T-helper 1 cell treated with Interleukin-12 subunit alpha and Interleukin-12 subunit beta and Interleukin-4 antibody, amounts not matched to agents 30 ng/mL and 1 ng/mL, for 36 hours (primary cell): Measurements from ENCODE around the gene CCDC74A. TPM values are rescaled to one million over a fixed set of nuclear protein-coding genes. Genes with fewer than 3 reads are reported as not detected.
"Not testable (repeated sequence)": the region's sequence is repeated elsewhere in the genome, so short reads cannot be mapped to it uniquely, and the experiment has no call there.

Experiments
- intact Hi-C: fragments of 100-400 bp; cut with micrococcal nuclease; formaldehyde crosslinking; loops from one replicate; pipeline ENCODE4 v1.15.1; 2024
- total RNA-seq: library from RNA; stranded (reverse); gene quantifications from 2 replicates; pipeline ENCODE4 v1.2.3, GENCODE V29; 2022

CCDC74A gene
- total RNA-seq, 1 donor from 2014 or later: 4.0 TPM

- intact Hi-C loops: not testable (repeated sequence)
These were observed 29.2 kb upstream of the CCDC74A start for GRCh38 chr2:131498321-131498973.

GRCh38 chr2:131503587-131503986 is 24.1 kb upstream of the CCDC74A start:
- intact Hi-C loops: not testable (repeated sequence)

- intact Hi-C loops: loop anchor here (1.0 kb wide), 1 partner anchor 12 kb away; the partner anchor contains the start of gene MZT2A
These were observed 23.5 kb upstream of the CCDC74A start for GRCh38 chr2:131504082-131504750.

- intact Hi-C loops: no loop called here
These were observed 18.1 kb upstream of the CCDC74A start for GRCh38 chr2:131509615-131510014.

GRCh38 chr2:131511291-131511968 is 16.3 kb upstream of the CCDC74A start:
- intact Hi-C loops: not testable (repeated sequence)

- intact Hi-C loops: not testable (repeated sequence)
These were observed 15.5 kb upstream of the CCDC74A start for GRCh38 chr2:131511969-131512870.

GRCh38 chr2:131514408-131515166 is 13.1 kb upstream of the CCDC74A start:
- intact Hi-C loops: not testable (repeated sequence)

- intact Hi-C loops: not testable (repeated sequence)
These were observed 12.5 kb upstream of the CCDC74A start for GRCh38 chr2:131515235-131515634.

- intact Hi-C loops: no loop called here
These were observed 11.7 kb upstream of the CCDC74A start for GRCh38 chr2:131516011-131516410.

GRCh38 chr2:131516621-131517020 is 11.1 kb upstream of the CCDC74A start:
- intact Hi-C loops: not testable (repeated sequence)

- intact Hi-C loops: no loop called here
These were observed 10.4 kb upstream of the CCDC74A start for GRCh38 chr2:131517106-131517831.

GRCh38 chr2:131517856-131518255 is 9.8 kb upstream of the CCDC74A start:
- intact Hi-C loops: not testable (repeated sequence)

- intact Hi-C loops: not testable (repeated sequence)
These were observed 9.2 kb upstream of the CCDC74A start for GRCh38 chr2:131518531-131518930.

GRCh38 chr2:131519466-131519865 is 8.2 kb upstream of the CCDC74A start:
- intact Hi-C loops: no loop called here

- intact Hi-C loops: not testable (repeated sequence)
These were observed 7.7 kb upstream of the CCDC74A start for GRCh38 chr2:131519871-131520470.

- intact Hi-C loops: no loop called here
These were observed 7.2 kb upstream of the CCDC74A start for GRCh38 chr2:131520526-131520925.

- intact Hi-C loops: not testable (repeated sequence)
These were observed 6.2 kb upstream of the CCDC74A start for GRCh38 chr2:131521524-131521923.

- intact Hi-C loops: no loop called here
These were observed 5.5 kb upstream of the CCDC74A start for GRCh38 chr2:131521961-131522781.
